Adipocyte (in vitro differentiated cells): ENCODE data around the gene FAM3C.
"Not testable (repeated sequence)": the region's sequence is repeated elsewhere in the genome, so short reads cannot be mapped to it uniquely, and the experiment has no call there.

Experiments used
- DNase-seq: peaks from one replicate; pipeline ENCODE4 v3.0.0-alpha.2; 2015; ENCODE audit warnings: low read depth
- H3K27me3 ChIP-seq: replicated peaks from 2 replicates; pipeline ENCODE4 v1.7.0; 2013; ENCODE audit warnings: mild to moderate bottlenecking, low read length, moderate library complexity; ENCODE audit not compliant: control insufficient read depth, insufficient read depth
- H3K36me3 ChIP-seq: 2 replicates; pipeline ENCODE4 v1.7.0; 2013; ENCODE audit warnings: low read length, mild to moderate bottlenecking, moderate library complexity; ENCODE audit not compliant: control insufficient read depth, insufficient read depth, severe bottlenecking
- H3K4me1 ChIP-seq: 2 replicates; pipeline ENCODE4 v1.7.0; 2013; ENCODE audit warnings: mild to moderate bottlenecking, low read length, moderate library complexity; ENCODE audit not compliant: control insufficient read depth, insufficient read depth
- H3K4me3 ChIP-seq: 2 replicates; pipeline ENCODE4 v1.7.0; 2013; ENCODE audit warnings: mild to moderate bottlenecking, low read length, moderate library complexity
- H3K9ac ChIP-seq: 2 replicates; pipeline ENCODE4 v1.7.0; 2013; ENCODE audit warnings: mild to moderate bottlenecking, low read length, moderate library complexity
- H3K9me3 ChIP-seq: 2 replicates; pipeline ENCODE4 v1.7.0; 2013; ENCODE audit warnings: mild to moderate bottlenecking, low read length, moderate library complexity; ENCODE audit not compliant: control insufficient read depth

The FAM3C gene

DNA sequence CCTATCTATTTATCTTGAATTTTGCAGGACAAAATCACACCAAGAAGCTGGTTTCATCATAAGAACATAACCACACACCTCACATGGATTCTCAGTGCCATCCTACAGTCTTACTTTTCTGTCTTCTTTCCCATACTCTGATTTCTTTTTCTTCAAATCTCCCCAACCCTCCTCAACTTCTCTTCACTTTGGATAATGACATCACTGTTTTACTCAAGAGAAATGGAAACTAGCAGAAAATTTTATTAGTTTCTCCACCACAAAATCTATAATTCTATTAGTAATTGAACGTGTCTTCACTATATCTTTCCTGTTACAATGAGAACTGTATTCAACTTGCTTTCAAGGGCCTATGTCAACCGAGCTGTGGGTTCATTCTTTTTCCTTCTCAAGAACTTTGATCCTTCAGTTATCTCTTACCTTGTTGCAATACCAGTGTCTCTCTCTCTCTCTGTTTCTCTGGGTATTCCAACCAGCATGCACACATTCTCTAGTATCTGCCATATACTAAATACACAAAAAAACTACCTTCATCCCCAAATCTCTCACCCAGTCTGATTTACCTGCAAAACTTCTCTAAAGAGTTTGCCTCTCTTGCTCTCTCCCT lies 35.4 kb upstream of the FAM3C start:
- H3K9me3 ChIP-seq, result no peaks in the 10 kb centered on the region
- no peak overlapping the region for H3K4me3 ChIP-seq
- H3K4me1 ChIP-seq, result peaks cover 25% of the 10 kb centered on the region
- no peak for DNase-seq
- H3K9ac ChIP-seq, result no peak overlapping the region
- H3K36me3 ChIP-seq, result no peaks in the 10 kb centered on the region
- H3K27me3 ChIP-seq, result no peaks in the 10 kb centered on the region

DNA sequence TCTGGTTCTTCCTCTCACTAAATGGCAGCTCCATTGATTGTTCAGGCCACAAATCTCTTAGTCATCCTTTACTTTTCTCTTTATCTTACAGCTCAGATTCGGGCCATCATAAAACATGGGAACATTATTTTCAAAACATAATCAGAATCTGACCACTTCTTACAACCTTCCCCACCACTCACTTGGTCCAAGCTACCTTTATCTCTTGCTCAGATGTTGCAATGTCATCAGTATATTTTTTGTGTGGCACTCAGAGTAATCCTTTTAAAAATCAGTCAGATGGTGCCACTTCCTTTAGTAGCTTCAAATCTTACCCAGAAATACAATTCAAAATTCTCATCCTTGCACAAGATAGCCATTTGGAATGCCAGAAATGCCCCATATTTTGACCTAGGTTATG lies 34.5 kb upstream of the FAM3C start:
- Histone ChIP-seq H3K27me3 (no peaks in the 10 kb centered on the region), H3K4me3 (no peak overlapping the region), H3K36me3 (no peaks in the 10 kb centered on the region), H3K4me1 (peaks cover 30% of the 10 kb centered on the region), H3K9ac (no peak overlapping the region), H3K9me3 (no peaks in the 10 kb centered on the region)
- no peak for DNase-seq

DNA sequence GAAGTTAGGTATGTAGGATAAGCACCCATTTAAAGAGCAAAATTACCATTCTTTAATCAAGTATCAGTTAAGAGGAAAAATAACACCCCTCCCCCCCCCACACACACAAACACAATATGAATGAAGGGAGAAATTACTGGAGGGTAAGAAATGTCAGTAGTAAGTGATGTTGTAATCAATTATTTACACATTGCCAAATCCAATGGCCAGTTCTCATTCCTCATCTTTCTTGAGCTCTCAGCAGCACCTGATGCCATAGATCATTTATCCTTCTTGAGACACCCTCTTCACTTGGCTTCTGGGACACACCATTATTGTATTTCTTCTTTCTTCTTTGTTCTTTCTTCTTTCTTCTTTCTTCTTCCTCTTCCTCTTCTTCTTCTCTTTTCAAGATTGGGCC lies 33.7 kb upstream of the FAM3C start:
- Histone ChIP-seq H3K27me3 (no peaks in the 10 kb centered on the region), H3K4me3 (no peak overlapping the region), H3K9ac (no peak overlapping the region), H3K9me3 (no peaks in the 10 kb centered on the region), H3K4me1 (peaks cover 30% of the 10 kb centered on the region), H3K36me3 (no peaks in the 10 kb centered on the region)
- DNase-seq, result no peak

DNA sequence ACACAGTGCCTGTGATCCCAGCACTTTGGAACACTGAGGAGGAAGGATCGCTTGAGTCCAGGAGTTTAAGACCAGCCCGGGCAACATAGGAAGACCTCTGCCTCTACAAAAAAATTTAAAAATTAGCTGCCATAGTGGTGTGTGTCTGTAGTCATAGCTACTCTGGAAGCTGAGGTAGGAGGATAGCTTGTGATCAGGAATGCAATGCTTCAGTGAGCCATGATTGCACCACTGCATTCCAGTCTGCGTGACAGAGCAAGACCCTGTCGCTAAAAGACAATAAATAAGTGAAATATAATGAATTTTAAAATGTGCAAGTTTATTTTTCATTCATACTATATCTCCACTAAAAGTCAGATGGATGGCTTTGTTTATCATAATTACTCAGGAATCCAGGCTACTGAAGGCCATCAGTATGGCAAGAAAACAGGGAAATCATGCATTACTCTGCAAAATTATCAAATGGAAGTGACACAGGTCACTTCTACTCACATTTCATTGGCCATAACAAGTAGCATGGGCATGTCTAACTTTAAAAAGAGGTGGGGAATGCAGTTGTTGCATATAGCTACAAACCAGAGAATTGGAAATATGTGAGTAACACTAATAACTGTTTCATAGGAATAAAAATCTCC lies 32.9 kb upstream of the FAM3C start:
- DNase-seq, result peak; percentile 56
- no peaks in the 10 kb centered on the region for H3K9me3 ChIP-seq
- H3K4me3 ChIP-seq, result no peak overlapping the region
- H3K9ac ChIP-seq, result peak overlapping the region; percentile 22
- no peaks in the 10 kb centered on the region for H3K36me3 ChIP-seq
- no peaks in the 10 kb centered on the region for H3K27me3 ChIP-seq
- peaks cover 30% of the 10 kb centered on the region for H3K4me1 ChIP-seq

- not testable (repeated sequence) for H3K9me3 ChIP-seq, DNase-seq, H3K27me3 ChIP-seq, H3K9ac ChIP-seq, H3K4me3 ChIP-seq, H3K36me3 ChIP-seq
- peaks cover 17% of the 10 kb centered on the region for H3K4me1 ChIP-seq
Observed at GRCh38 chr7:121421743-121422142, 25.6 kb upstream of the FAM3C start.

- no peaks in the 10 kb centered on the region for H3K36me3 ChIP-seq
Observed at GRCh38 chr7:121420976-121421375, 24.9 kb upstream of the FAM3C start.

GRCh38 chr7:121419201-121420148 lies 23.4 kb upstream of the FAM3C start:
- DNase-seq, result no peak

More at GRCh38 chr7:121420976-121421375, 24.9 kb upstream of the FAM3C start:
- no peaks in the 10 kb centered on the region for H3K9me3 ChIP-seq
- H3K27me3 ChIP-seq, result no peaks in the 10 kb centered on the region
- DNase-seq, result no peak
- H3K4me3 ChIP-seq, result no peak overlapping the region
- H3K9ac ChIP-seq, result no peak overlapping the region
- H3K4me1 ChIP-seq, result peaks cover 10% of the 10 kb centered on the region

GRCh38 chr7:121416533-121416932 lies 20.4 kb upstream of the FAM3C start:
- H3K9ac ChIP-seq, result no peak overlapping the region
- H3K36me3 ChIP-seq, result no peaks in the 10 kb centered on the region
- no peak for DNase-seq
- no peaks in the 10 kb centered on the region for H3K27me3 ChIP-seq
- H3K9me3 ChIP-seq, result no peaks in the 10 kb centered on the region
- peaks cover 10% of the 10 kb centered on the region for H3K4me1 ChIP-seq
- no peak overlapping the region for H3K4me3 ChIP-seq

More at GRCh38 chr7:121419201-121420148, 23.4 kb upstream of the FAM3C start:
- no peaks in the 10 kb centered on the region for H3K27me3 ChIP-seq
- H3K4me3 ChIP-seq, result no peak overlapping the region
- peaks cover 10% of the 10 kb centered on the region for H3K4me1 ChIP-seq
- H3K36me3 ChIP-seq, result no peaks in the 10 kb centered on the region
- no peaks in the 10 kb centered on the region for H3K9me3 ChIP-seq
- no peak overlapping the region for H3K9ac ChIP-seq

DNA sequence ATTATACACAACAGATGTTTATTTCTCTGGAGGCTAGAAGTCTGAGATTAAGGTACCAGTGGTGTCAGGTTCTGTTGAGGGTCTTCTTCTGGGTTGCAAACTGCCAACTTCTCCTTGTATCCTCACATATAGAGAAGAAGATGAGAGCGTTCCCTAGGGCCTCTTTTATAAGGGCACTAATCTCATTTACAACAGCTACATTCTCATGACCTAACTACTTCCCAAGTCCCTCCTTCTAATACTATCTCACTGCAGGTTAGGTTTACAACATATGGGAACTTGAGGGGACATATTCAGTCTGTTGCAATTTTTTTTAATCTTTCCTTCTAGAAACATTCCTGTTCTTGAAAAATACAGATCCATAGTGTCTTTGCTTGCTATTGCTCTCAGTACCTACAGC lies 18.3 kb upstream of the FAM3C start:
- no peaks in the 10 kb centered on the region for H3K9me3 ChIP-seq
- H3K4me1 ChIP-seq, result peaks cover 6% of the 10 kb centered on the region

GRCh38 chr7:121411597-121411979 lies 15.5 kb upstream of the FAM3C start:
- Histone ChIP-seq H3K36me3 (no peaks in the 10 kb centered on the region), H3K9me3 (no peaks in the 10 kb centered on the region), H3K4me1 (peaks cover 11% of the 10 kb centered on the region), H3K9ac (no peak overlapping the region), H3K4me3 (no peak overlapping the region), H3K27me3 (no peaks in the 10 kb centered on the region)
- no peak for DNase-seq

More for the DNA sequence above, 18.3 kb upstream of the FAM3C start:
- Histone ChIP-seq H3K36me3 (no peaks in the 10 kb centered on the region), H3K9ac (no peak overlapping the region), H3K27me3 (no peaks in the 10 kb centered on the region), H3K4me3 (no peak overlapping the region)
- DNase-seq, result no peak

GRCh38 chr7:121410829-121411596 lies 14.9 kb upstream of the FAM3C start:
- Histone ChIP-seq H3K27me3 (no peaks in the 10 kb centered on the region), H3K4me1 (peaks cover 11% of the 10 kb centered on the region), H3K9me3 (no peaks in the 10 kb centered on the region), H3K4me3 (no peak overlapping the region), H3K9ac (no peak overlapping the region), H3K36me3 (no peaks in the 10 kb centered on the region)
- no peak for DNase-seq
